Liver (tissue), 9 donors: Measurements from ENCODE around the gene CCT6A. TPM values are rescaled to one million over a fixed set of nuclear protein-coding genes. Genes with fewer than 3 reads are reported as not detected.

Source experiments
- DNase-seq: peaks from one replicate; pipeline ENCODE4 v3.0.0-alpha.2; 2017; ENCODE audit warnings: low spot score
- H3K27ac ChIP-seq, 2 donors: one replicate each; pipeline ENCODE4 v1.7.0; 2013; ENCODE audit warnings: inconsistent platforms in 2 of 2, low read length in 2 of 2, control low read depth in 1 of 2, low read depth in 1 of 2, mild to moderate bottlenecking in 1 of 2
- H3K27me3 ChIP-seq, 4 donors: one replicate each; pipeline versions ENCODE4 v1.6.1 to v1.7.0; 2013; ENCODE audit warnings: low read length in 3 of 4, inconsistent platforms in 1 of 4, mild to moderate bottlenecking in 1 of 4, moderate library complexity in 1 of 4; ENCODE audit not compliant: control insufficient read depth in 4 of 4, insufficient read depth in 4 of 4
- H3K36me3 ChIP-seq, 4 donors: one replicate each; pipeline versions ENCODE4 v1.6.1 to v1.7.0; 2013; ENCODE audit warnings: low read length in 3 of 4, mild to moderate bottlenecking in 3 of 4, low read depth in 1 of 4, moderate library complexity in 1 of 4; ENCODE audit not compliant: control insufficient read depth in 4 of 4, insufficient read depth in 3 of 4
- H3K4me1 ChIP-seq, 4 donors: one replicate each; pipeline versions ENCODE4 v1.6.1 to v1.7.0; 2013; ENCODE audit warnings: low read length in 3 of 4, mild to moderate bottlenecking in 3 of 4, moderate library complexity in 1 of 4; ENCODE audit not compliant: control insufficient read depth in 4 of 4, insufficient read depth in 4 of 4
- H3K4me3 ChIP-seq, 3 donors: one replicate each; pipeline versions ENCODE4 v1.6.1 to v1.7.0; 2013; ENCODE audit warnings: low read length in 3 of 3, control low read depth in 1 of 3, low read depth in 1 of 3, mild to moderate bottlenecking in 1 of 3
- H3K9ac ChIP-seq, 2 donors: one replicate each; pipeline ENCODE4 v1.7.0; 2013; ENCODE audit warnings: low read length in 2 of 2, mild to moderate bottlenecking in 2 of 2, moderate library complexity in 2 of 2, control low read depth in 1 of 2, low read depth in 1 of 2
- H3K9me3 ChIP-seq, 4 donors: one replicate each; pipeline versions ENCODE4 v1.6.1 to v1.7.0; 2013; ENCODE audit warnings: low read length in 3 of 4; ENCODE audit not compliant: control insufficient read depth in 4 of 4
- ATF3 ChIP-seq: IDR thresholded peaks from 2 replicates; pipeline ENCODE4 v1.6.1; 2016; ENCODE audit warnings: antibody characterized with exemption
- FOXA1 ChIP-seq: IDR thresholded peaks from 2 replicates; pipeline ENCODE4 v1.6.1; 2016; ENCODE audit warnings: antibody characterized with exemption
- FOXA2 ChIP-seq: IDR thresholded peaks from 2 replicates; pipeline ENCODE4 v1.6.1; 2016; ENCODE audit warnings: antibody characterized with exemption
- GABPA ChIP-seq, 2 donors: IDR thresholded peaks in 1 of 2; conservative IDR thresholded peaks in 1 of 2; 2 replicates each; pipeline ENCODE4 v1.6.1; 2016; ENCODE audit warnings: antibody characterized with exemption in 2 of 2, mild to moderate bottlenecking in 1 of 2, moderate library complexity in 1 of 2
- HNF4A ChIP-seq, 2 donors: conservative IDR thresholded peaks; 2 replicates each; pipeline ENCODE4 v1.6.1; 2016; ENCODE audit warnings: antibody characterized with exemption in 2 of 2, mild to moderate bottlenecking in 2 of 2
- JUND ChIP-seq, 2 donors: IDR thresholded peaks; 2 replicates each; pipeline ENCODE4 v1.6.1; 2016; ENCODE audit warnings: antibody characterized with exemption in 2 of 2
- MAX ChIP-seq: IDR thresholded peaks from 2 replicates; pipeline ENCODE4 v1.6.1; 2016; ENCODE audit warnings: antibody characterized with exemption
- NR2F2 ChIP-seq: IDR thresholded peaks from 2 replicates; pipeline ENCODE4 v1.6.1; 2016; ENCODE audit warnings: antibody characterized with exemption
- REST ChIP-seq: IDR thresholded peaks from 2 replicates; pipeline ENCODE4 v1.6.1; 2016; ENCODE audit warnings: antibody characterized with exemption, mild to moderate bottlenecking
- RXRA ChIP-seq, 2 donors: IDR thresholded peaks; 2 replicates each; pipeline ENCODE4 v1.6.1; 2017 to 2018; ENCODE audit warnings: antibody characterized with exemption in 2 of 2, mild to moderate bottlenecking in 1 of 2
- SP1 ChIP-seq: IDR thresholded peaks from 2 replicates; pipeline ENCODE4 v1.6.1; 2018; ENCODE audit warnings: antibody characterized with exemption, mild to moderate bottlenecking
- TAF1 ChIP-seq: conservative IDR thresholded peaks from 2 replicates; pipeline ENCODE4 v1.6.1; 2016; ENCODE audit warnings: antibody characterized with exemption, mild to moderate bottlenecking
- WGBS: extraction: QIAGEN DNeasy Blood & Tissue Kit; methylation state at CpG from one replicate; pipeline ENCODE4 v1.1.7; 2013; 5-methylcytosine and 5-hydroxymethylcytosine counted together
- polyA plus RNA-seq, 2 donors: library from polyadenylated mRNA; stranded (reverse) in 1 of 2; unstranded in 1 of 2; fragments of 200-250 nt in 1 of 2; fragments of >200 nt in 1 of 2; fragmentation: Nextera tagmentation in 1 of 2; extraction: Ambion mirVana in 1 of 2; gene quantifications; one replicate each; pipeline versions ENCODE4 v1.2.1 to v1.2.3, GENCODE V29; 2013 to 2015
- total RNA-seq, 2 donors: library from RNA; depleted of rRNA; stranded (reverse); fragments of >200 nt; gene quantifications; one replicate each; pipeline ENCODE4 v1.2.3, GENCODE V29; 2014
- donor health status: healthy.
- donor health status: healthy.
- donor health status: healthy.
- donor health status: healthy.
- donor health status: healthy.

CCT6A gene
- total and polyA plus RNA-seq, 4 donors, result 44.6 to 80.0 (median 49.1) TPM

GRCh38 chr7:56053379-56053778, 1.8 kb downstream of the CCT6A start:
- Histone ChIP-seq H3K9ac (no peak overlapping the region), H3K27me3 (no peaks in the 10 kb centered on the region), H3K4me3 (no peak overlapping the region), H3K4me1 (peaks cover 6 to 17% (median 13%) of the 10 kb centered on the region in 4 donors), H3K36me3 (peaks cover 11 to 40% (median 28%) of the 10 kb centered on the region in 4 donors), H3K9me3 (no peaks in the 10 kb centered on the region), H3K27ac (no peak overlapping the region)
- DNase-seq, result no peak
- TF ChIP-seq MAX, result no peak
- no peak for TF ChIP-seq REST
- TF ChIP-seq ATF3, result no peak
- TF ChIP-seq JUND (IDR thresholded peaks at IDR 0.05), result no peak
- TF ChIP-seq NR2F2, result no peak
- TF ChIP-seq RXRA (IDR thresholded peaks at IDR 0.05), result no peak
- no peak for TF ChIP-seq FOXA1
- no peak for TF ChIP-seq HNF4A (conservative IDR thresholded peaks at IDR 0.05)
- TF ChIP-seq SP1, result no peak
- no peak for TF ChIP-seq GABPA (IDR thresholded peaks at IDR 0.05 in 1 of 2, conservative IDR thresholded peaks at IDR 0.05 in 1 of 2)
- 79% methylated on average over 9 of the region's 9 CpGs for WGBS

- no peak overlapping the region for H3K4me3 ChIP-seq
- H3K9ac ChIP-seq, result no peak overlapping the region
- 87% methylated on average over 2 of the region's 2 CpGs for WGBS
- no peak for DNase-seq
- H3K36me3 ChIP-seq, result peaks cover 11 to 45% (median 31%) of the 10 kb centered on the region in 4 donors
- H3K9me3 ChIP-seq, result no peaks in the 10 kb centered on the region
- H3K27me3 ChIP-seq, result no peaks in the 10 kb centered on the region
- H3K27ac ChIP-seq, result no peak overlapping the region
- H3K4me1 ChIP-seq, result peaks cover 6 to 16% (median 10%) of the 10 kb centered on the region in 4 donors
- no peak for TF ChIP-seq ATF3
- TF ChIP-seq RXRA (IDR thresholded peaks at IDR 0.05), result no peak
- no peak for TF ChIP-seq SP1
- no peak for TF ChIP-seq FOXA2
- no peak for TF ChIP-seq TAF1
Measured at GRCh38 chr7:56053993-56054392, 2.4 kb downstream of the CCT6A start.

GRCh38 chr7:56062382-56062781, 10.8 kb downstream of the CCT6A start:
- whole genome bisulfite sequencing, result 85% methylated on average over 2 of the region's 2 CpGs
- H3K27ac ChIP-seq, result peak overlapping the region in 1 of 2 donors; percentile 2
- no peak for DNase-seq
- H3K9me3 ChIP-seq, result no peaks in the 10 kb centered on the region
- H3K27me3 ChIP-seq, result no peaks in the 10 kb centered on the region
- no peak overlapping the region for H3K4me3 ChIP-seq
- H3K36me3 ChIP-seq, result peaks cover 5 to 52% (median 36%) of the 10 kb centered on the region in 4 donors
- no peak overlapping the region for H3K9ac ChIP-seq
- peaks cover 3 to 10% (median 8%) of the 10 kb centered on the region in 4 donors for H3K4me1 ChIP-seq
- TF ChIP-seq JUND (IDR thresholded peaks at IDR 0.05) (peak in 1 of 2 donors; percentile 26), NR2F2 (no peak)
